HG03520 (cell line): ENCODE measurements around the gene POU4F3.
"Not testable (repeated sequence)": the region's sequence is repeated elsewhere in the genome, so short reads cannot be mapped to it uniquely, and the experiment has no call there.

Experiments
- ATAC-seq: cut with Tn5 transposase; IDR thresholded peaks from one replicate; pipeline ENCODE4 v1.9.1; 2021; ENCODE audit warnings: mild to moderate bottlenecking, moderate library complexity; ENCODE audit not compliant: unreplicated experiment

The POU4F3 gene, protein sequence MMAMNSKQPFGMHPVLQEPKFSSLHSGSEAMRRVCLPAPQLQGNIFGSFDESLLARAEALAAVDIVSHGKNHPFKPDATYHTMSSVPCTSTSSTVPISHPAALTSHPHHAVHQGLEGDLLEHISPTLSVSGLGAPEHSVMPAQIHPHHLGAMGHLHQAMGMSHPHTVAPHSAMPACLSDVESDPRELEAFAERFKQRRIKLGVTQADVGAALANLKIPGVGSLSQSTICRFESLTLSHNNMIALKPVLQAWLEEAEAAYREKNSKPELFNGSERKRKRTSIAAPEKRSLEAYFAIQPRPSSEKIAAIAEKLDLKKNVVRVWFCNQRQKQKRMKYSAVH

DNA sequence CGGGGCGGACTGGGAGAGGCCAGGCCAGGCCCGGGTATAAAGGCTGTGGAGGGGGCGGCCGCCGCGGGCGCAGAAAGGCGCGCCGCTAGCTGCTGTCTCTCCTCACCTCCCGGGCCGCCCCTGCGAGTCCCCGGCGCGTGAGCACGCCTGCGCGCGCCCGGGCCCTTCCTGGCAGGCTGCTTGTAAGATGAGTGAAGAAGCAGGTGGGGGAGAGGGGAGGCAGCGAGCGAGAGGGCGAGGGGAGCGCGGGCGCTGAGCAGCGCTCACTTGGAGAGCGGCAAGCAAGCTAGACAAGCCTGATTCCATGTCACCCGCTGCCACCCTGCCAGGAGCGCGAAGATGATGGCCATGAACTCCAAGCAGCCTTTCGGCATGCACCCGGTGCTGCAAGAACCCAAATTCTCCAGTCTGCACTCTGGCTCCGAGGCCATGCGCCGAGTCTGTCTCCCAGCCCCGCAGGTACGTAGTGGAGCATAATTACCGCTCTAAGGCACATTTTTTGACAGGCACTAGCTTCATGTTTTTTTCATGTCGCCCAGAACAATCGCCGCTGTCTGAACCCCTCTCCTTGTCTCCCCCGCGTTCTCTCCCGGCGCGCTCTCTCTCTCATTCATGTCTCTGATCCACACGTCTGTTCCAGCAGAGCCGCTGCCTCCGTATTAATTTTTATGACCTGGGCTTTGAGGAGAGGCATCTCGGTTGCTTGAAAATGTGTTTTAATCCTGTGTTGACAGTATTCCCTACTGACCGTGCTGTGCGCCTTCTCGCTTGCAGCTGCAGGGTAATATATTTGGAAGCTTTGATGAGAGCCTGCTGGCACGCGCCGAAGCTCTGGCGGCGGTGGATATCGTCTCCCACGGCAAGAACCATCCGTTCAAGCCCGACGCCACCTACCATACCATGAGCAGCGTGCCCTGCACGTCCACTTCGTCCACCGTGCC is at the start of gene POU4F3:
POU4F3 (plus strand) TSS at position 66 of the 941 bp plus-strand sequence; CDS start at position 340, 274 bp downstream.
- no peak for ATAC-seq

DNA sequence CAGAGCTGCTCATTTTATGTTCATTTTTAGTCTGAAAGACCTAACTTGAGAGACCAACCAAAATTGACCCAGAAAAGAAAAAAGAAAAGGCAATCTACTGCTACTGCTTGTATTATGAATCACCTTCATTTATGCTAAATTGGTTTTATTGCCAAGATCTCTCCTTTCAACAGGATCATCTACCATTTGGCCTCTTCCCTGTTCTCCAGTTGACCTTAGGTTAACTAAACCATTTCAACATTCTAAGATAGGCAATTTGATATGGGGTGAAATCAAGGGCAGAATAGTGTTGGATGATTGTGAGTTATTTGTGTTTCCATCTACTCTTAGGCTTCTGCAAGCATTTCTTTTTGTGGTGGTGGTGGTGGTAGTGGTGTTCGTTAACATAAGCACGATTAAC is 48.3 kb upstream of the POU4F3 start:
- no peak for ATAC-seq

DNA sequence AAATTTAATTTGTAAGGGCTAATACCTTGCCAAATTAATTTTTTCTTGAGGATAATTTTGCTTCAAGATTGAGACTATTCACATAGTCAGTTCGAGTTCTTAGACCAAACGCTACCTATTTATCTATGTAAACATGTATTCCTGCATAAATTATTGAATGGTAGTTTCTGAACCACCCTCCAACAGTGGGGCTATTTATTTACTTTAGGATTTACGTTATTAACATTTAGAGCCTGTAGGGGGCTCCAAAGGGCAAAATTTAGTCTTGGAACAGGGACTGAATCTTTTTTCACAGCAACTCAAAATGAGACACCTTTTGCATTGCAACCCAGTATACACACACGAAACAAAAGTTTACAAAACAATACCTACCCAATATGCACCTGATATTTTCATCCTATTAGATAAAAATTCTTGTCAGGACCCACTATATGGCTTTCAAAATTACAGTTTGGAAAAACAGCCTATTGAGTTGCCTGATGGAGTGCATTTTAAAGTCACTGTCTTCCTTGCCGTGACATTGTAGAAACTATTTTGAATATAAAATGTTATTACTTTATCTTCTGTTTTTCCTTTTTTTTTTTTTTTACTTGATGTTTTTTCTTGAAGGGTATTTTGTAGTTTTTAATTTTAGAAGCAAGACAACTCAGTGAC is 47.1 kb upstream of the POU4F3 start:
- peak; percentile 87 for ATAC-seq

DNA sequence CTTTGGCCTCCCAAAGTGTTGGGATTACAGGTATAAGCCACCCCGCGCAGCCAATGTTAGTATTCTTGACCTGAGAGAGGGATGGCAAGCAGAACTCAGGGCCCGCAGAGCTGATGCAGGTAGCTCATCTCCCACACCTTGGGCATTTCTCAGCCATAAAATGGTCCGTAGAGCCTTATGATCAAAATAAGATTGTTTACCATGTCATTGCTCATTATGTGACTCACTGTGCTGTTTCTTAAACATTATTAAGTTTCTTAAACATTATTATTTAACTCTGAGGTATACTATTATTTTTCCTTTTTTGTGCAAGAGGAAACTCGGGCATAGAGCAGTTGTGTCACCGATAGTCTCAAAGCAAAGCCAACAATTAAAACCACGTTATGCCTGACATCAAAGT is 42.4 kb upstream of the POU4F3 start:
- no peak for ATAC-seq

DNA sequence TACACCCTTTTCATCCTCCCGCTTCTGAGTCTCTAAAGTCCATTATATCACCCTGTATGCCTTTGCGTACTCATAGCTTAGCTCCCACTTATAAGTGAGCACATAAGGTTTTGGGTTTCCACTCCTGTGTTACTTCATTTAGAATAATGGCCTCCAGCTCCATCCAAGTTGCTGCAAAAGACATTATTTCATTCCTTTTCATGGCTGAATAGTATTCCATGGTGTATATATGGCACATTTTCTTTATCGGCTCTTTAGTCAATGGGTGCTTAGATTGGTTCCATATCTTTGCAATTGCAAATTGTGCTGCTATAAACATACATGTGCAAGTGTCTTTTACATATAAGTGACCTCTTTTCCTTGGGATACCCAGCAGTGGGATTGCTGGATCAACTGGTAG is 39.7 kb upstream of the POU4F3 start:
- not testable (repeated sequence) for ATAC-seq

DNA sequence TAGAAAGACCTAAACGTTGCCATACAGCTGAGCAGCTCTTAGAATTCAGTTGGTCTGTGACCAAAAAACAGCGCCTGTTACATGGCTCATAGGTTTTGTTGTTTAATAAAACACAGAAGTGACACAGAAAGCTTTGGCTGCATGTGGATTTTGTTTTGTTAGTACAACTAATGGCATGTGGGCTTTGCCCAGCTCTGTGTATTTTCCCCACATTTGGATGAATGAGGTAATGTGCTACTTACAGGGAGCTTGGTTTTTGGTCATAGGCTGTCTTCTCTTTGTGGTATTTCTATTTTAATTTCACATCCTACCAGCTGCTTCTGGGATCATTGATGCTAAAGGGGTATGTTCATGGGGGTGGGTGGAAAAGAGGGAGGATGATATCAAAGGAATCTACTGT is 37.0 kb upstream of the POU4F3 start:
- ATAC-seq: no peak

DNA sequence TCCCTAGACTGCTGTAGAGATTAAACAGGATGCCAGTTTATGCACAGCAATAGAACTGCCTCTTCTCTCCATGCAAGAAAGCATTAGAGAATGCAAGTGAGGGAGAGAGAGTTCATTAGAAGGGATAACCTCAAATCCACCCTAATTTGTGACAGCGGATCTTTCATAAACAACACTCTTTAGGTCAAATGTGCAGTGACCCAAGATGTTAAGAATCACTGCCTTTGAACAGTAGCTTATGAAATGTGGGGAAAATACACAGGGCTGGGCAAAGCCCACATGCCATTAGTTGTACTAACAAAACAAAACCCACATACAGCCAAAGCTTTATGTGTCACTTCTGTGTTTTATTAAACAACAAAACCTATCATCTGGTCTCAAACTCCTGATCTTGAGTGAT is 36.2 kb upstream of the POU4F3 start:
- ATAC-seq: no peak

DNA sequence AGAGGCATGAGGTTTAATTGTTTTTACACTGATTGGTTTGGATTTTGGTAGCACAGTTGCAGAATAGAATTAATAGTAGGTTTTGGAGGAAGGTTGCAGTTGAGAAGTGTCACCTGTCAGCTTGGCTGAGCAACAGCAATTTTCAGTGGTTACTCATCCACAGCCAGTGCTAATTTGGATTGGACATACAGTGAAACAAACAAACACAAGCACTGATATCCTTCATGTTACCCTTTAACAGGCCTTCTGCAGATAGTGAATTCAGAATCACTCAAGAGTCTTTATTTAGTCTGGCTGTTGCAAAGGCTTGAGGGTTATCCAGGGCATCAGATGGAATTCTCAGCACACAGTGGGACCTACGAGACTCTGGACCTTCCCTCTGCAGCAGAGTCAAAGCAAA is 31.8 kb upstream of the POU4F3 start:
- no peak for ATAC-seq

DNA sequence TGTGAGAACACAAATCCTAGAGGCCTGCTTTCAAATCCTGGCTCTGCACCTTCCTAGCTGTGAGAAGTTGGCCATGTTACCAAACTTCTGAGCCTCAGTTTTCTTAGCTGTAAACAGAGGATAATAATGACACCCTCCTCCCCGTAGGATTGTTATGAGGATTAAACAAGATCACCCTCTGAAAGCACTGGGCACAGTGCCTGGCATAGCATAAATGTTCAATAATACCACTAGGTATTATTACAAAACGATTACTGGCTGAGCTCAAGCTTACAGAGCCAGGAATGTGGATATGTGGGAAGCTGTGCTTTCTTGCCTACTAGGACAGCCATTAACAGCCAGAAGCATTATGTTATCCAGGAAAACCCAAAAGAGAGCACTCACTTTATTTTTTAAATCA is 30.8 kb upstream of the POU4F3 start:
- no peak for ATAC-seq

DNA sequence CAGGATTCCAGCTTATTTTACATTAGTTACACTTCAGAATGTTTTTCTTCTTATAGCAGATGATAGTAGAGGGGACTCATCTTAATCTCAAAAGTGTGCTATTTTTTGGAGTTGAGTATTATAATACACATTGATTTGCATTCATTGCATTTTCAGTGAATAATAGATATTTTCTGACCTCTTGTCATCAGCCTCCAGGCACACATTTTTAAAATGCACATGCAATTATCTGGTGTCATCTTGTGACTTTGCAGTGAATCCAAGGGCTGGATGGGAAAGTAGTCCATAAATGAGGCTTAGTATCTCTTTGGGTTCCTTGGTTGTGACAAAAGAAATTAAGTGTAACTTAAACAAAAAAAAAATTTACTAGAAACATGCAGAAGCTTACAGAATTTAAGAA is 28.1 kb upstream of the POU4F3 start:
- no peak for ATAC-seq

DNA sequence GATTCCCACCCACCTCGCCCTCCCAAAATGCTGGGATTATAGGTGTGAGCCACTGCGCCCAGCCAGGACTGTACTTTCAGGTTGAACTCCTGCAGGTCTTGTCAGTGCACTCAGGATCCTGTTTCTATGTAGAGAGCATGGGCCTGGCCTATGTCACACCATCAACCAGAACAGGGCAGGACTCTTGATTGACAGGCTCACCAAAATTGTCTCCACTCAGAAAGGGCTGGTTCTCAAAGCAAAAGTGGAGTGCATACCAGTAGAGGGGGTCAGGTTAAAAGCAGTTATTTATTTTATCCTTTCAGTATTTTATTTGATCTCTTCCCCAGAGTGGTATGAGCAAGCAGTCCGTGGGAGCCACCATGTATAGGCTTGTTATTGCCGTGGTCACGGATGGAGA is 27.4 kb upstream of the POU4F3 start:
- no peak for ATAC-seq

DNA sequence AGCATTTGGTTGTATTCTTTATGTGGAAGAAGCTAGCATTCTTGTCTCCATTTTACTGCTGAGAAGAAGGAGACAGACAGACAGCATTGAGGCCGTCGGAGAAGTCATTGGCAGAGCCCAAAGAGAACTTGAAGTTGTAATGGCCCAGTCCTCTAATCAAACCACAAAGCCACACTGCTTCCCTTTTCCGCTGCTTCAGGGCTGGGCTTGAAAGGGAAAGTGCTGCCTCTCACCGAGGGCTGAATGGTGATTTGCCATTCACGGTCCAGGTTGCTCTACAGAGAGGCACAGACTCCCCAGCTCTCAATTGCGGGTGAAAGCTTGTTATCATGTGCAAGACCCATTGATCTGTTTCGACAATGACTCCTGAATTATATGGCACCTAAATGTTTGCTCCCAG is 25.6 kb upstream of the POU4F3 start:
- no peak for ATAC-seq

DNA sequence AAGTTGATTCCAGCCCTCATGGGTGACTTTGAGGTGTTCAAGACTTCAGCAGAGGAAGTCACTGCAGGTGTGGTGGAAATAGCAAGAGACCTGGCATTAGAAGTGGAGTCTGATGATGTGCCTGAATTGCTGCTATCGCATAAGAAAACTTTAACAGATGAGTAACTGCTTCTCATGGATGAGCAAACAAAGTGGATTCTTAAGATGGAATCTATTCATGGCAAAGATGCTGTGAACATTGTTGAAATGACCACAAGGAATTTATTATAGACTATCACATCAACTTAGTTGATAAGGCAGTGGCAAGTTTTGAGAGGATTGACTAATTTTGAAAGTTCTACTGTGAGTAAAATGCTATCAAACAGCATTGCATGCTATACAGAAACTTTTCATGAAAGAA is 17.1 kb upstream of the POU4F3 start:
- no peak for ATAC-seq

DNA sequence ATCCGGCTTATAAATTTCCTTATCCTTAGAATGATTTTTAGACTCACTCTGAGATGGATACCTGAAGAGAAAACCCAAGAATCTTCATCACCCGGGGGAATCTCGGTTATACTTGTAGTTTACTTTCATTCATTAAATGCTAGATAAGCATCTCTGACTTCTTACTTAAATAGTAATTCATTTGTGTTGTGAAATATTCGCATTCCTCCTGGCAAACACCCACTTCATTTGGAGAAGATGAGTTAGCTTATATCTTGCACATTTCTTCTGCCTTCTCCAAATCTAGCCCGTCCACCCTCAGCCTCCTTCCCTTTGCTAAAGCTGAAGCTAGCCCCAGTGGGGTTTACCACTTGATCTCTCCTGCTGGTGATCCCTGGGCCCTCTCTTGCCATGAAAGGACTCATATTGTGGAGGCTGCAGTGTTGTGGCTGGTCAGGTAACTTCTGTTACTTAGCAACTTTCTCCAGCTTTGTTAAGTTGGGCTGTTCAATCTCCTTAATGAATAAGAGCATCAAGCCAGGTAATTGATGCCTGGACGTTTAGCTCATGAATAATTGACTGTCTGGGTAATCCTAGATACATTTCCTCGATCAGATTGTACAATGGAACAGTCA is 11.3 kb upstream of the POU4F3 start:
- ATAC-seq: no peak

DNA sequence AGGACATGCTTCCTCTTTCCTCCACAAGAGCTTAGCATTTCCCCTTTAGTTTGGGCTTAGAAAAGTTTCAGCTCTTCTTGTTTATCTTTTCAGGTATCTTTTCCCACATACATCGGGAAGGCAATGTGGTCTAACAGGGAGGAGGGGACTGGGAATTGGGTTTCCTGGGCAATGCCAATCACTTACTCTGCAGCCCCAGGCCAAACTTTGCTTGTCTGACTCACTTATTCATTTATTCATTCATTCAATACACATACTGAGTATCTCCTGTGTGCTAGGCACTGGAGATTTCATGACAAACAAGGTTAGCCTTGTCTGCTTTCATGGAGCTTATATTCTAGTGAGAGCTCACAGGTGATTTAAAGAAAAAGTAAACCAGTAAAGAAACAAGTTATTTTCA is 10.7 kb upstream of the POU4F3 start:
- ATAC-seq: no peak

DNA sequence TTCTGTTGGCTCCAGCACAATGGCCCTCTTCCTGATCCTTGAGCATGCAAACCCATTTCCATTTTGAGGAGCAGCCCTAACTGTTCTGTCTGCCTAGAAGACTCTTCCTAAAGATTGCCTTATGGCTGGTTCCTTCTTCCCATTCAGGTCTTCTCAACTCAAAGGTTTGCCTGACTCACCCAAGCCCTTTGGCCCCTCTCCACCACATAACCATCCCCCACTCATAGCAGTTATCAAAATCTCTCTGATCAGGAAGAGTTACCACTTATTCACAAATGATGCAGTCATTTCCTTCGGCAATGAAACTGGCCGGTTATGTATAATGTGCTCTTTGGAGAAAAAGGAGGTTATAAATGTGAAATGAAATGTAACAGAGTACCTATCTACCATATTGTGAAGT is 8.9 kb upstream of the POU4F3 start:
- no peak for ATAC-seq

DNA sequence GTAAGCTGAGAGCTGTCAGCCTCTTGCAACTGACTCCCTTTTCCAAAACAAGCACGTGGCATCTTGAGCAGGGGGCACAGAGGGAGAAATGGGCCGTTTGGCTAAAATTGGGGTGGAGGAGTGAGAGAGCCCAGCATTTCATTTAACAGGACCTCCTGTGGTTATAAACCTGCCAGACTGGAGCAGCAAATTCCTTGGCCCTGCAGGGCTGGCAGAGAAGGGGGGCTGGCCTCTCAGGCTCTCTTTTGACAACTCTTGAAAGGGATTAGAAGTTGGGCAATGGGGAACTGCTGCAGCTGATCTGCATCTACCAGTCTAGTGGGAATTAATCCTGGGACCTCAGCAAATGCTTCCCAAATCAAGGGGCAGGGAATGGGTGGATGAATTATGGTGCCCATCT is 7.2 kb upstream of the POU4F3 start:
- no peak for ATAC-seq

DNA sequence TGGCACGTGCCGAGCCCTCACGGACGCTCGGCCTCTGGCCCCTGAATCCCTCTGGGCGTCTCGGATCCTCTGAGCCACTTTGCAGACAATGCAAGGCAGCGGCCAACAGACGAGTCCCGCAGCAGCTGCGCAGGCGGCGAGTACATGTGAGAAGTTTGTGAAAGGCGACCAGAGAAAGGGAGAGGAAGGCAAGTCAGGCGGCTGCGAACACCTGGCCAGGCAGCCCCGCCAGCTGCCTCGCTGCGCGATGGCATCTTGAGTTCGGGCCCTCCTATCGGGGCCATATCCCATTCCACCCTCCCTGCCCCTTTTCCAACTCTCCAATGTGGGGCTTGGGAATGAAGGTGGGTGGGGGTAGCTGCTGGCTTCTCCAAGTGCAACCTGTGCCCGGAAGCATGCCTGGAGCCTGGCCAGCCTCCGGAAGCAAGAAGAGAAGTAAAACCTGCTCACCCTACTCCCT is 4.5 kb upstream of the POU4F3 start:
- no peak for ATAC-seq

DNA sequence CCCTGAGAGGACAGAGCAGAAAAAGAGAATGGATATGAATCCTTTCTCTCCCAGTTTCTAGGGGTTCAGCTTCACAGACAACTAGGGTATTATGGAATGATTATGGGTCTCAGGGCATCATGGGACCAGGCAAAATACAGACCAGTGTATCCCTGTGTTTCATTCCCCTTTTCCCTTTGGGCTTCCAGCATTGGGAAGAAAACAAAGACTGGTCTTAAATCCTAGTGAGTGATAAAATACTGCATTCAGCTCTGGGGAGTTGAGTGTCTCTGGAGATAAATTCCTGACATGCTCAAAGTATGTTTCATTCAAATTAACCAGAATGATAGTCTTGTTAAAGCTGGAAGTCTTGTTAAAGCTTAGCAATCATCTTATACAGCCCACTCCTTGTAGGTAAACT is 2.4 kb upstream of the POU4F3 start:
- no peak for ATAC-seq

DNA sequence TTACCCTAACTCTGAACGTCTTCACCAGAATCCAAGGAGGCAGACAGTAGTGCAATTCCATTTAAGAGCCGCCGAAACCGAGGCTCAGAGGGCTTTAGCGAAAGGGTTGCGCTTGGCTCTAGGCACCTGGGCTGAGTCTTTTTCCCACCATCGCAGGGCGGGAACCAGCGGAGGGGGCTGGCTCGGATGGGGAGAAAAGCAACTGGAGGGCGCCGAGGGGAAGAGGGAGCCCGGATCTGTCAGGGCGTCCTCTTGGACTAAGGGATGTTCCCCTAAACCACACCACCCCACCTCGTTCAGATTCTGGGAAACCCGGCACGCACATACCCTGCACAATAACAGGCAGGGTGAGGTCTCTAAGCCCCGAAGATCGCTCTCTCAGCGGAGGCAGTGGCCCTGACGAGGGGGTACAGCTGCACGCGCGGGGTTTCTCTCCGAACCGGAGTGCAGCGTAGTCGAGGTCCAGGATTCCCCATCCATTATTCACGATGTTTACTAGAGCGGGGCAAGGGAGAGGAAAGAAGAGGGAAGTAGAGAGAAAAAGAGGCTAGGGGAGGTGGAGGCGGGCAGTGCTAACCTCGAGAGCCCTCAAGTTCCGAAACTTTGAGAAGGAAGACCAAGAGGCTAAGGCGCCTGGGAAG is 1.3 kb upstream of the POU4F3 start:
- no peak for ATAC-seq

DNA sequence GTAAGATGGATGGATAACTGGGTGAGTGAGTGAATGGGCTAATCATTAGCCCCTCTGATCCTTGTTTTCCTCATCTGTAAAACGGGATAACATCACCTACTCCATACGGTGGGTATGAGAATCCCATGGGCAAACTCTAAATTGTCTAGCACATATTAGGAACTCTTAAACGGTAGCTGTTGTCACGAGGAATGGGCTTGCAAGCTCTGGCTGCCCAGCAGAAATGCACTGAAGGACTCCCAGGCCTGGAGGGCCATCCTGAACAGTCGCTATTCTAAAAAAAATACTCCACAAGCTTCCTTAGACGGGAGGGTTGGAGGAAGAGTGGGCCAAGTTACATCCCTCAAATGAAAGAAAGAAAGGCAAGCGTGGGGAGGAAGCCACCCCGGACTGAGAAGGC is 711 bp upstream of the POU4F3 start:
- ATAC-seq: no peak
